Naive B cell (primary cell): ENCODE measurements around the gene SYNDIG1L. TPM values are rescaled to one million over a fixed set of nuclear protein-coding genes. Genes with fewer than 3 reads are reported as not detected.
"Not testable (repeated sequence)": the region's sequence is repeated elsewhere in the genome, so short reads cannot be mapped to it uniquely, and the experiment has no call there.

Experiments used
- ATAC-seq, 2 donors: fragments of 150-1000 bp; cut with Tn5 transposase; 2 replicates each; pipeline ENCODE4 v1.10.0; 2021; ENCODE audit warnings: low read depth in 2 of 2, mild to moderate bottlenecking in 2 of 2, moderate library complexity in 2 of 2
- DNase-seq: peaks from one replicate; pipeline ENCODE4 v3.0.0; 2022
- H3K27ac Mint-ChIP-seq, 6 donors: one replicate each; pipeline ENCODE4 v1.8.0; 2020 to 2022; ENCODE audit warnings: mild to moderate bottlenecking in 6 of 6, mixed read lengths in 6 of 6, moderate library complexity in 5 of 6, inconsistent platforms in 2 of 6
- H3K27me3 Mint-ChIP-seq, 3 donors: one replicate each; pipeline ENCODE4 v1.8.0; 2021 to 2022; ENCODE audit warnings: mixed read lengths in 3 of 3, mild to moderate bottlenecking in 1 of 3
- H3K36me3 Mint-ChIP-seq, 2 donors: one replicate each; pipeline ENCODE4 v1.8.0; 2020 to 2022; ENCODE audit warnings: mixed read lengths in 2 of 2, inconsistent platforms in 1 of 2, mild to moderate bottlenecking in 1 of 2
- H3K4me1 Mint-ChIP-seq, 3 donors: one replicate each; pipeline ENCODE4 v1.8.0; 2020 to 2022; ENCODE audit warnings: mixed read lengths in 3 of 3, inconsistent platforms in 1 of 3, mild to moderate bottlenecking in 1 of 3, moderate library complexity in 1 of 3
- H3K4me3 Mint-ChIP-seq, 8 donors: one replicate each; pipeline ENCODE4 v1.8.0; 2020 to 2022; ENCODE audit warnings: mild to moderate bottlenecking in 8 of 8, mixed read lengths in 8 of 8, moderate library complexity in 8 of 8, inconsistent platforms in 2 of 8
- H3K9me3 Mint-ChIP-seq, 7 donors: one replicate each; pipeline ENCODE4 v1.8.0; 2020 to 2022; ENCODE audit warnings: mixed read lengths in 7 of 7, mild to moderate bottlenecking in 5 of 7, inconsistent platforms in 2 of 7, moderate library complexity in 1 of 7
- polyA plus RNA-seq, 6 donors: library from polyadenylated mRNA; unstranded; fragments of 300-500 nt; fragmentation: Illumina TruSeq; gene quantifications; one replicate each; pipeline ENCODE4 v1.2.3, GENCODE V29; 2021; ENCODE audit warnings: low read depth in 6 of 6

SYNDIG1L gene
- polyA plus RNA-seq, 6 donors from 2014 or later: 0.35 TPM; not detected in 5

DNA sequence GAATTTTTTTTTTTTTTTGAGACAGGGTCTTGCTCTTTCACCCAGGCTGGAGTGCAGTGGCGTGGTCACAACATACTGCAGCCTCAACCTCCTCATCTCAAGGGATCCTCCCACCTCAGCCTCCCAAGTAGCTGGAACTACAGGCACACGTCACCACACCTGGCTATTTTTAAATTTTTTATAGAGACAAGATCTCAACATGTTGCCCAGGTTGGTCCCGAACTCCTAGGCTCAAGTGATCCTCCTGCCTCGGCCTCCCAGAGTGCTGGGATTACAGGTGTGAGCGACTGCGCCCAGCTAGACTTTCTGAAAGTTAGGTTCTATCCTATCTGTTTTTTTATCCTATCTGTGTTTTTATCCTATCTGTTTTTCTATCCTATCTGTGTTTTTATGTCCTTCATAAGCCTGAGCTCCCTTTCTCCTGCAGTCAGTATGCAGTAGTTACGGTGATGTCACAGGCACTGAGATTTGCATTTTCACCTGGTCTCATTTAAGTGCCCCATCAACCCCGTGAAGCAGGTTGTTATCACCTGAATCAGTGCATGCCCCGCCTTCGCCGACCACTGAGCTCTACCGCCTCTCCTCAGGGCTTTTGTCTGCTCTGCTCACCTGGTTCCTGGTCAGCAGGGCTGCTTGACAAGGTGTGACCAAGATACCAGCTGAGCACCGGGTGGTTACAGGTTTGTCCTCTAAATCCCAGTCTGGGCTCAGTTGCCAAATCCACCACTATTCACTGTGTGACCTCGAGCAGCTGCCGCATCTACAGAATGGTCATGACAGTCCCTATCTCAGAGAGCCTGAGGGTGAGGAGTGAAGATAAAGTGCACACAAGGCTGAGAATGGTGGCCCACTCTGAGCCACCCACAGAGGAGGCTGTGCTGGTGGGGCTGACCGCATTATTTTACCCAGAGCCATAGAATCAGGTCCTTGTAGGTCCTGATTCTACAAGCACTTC is 33.1 kb downstream of the SYNDIG1L start:
- H3K27ac Mint-ChIP-seq: no peak overlapping the region
- peaks cover 0 to 8% (median 7%) of the 10 kb centered on the region in 3 donors for H3K4me1 Mint-ChIP-seq
- no peak overlapping the region for H3K4me3 Mint-ChIP-seq
- ATAC-seq: no peak
- H3K36me3 Mint-ChIP-seq: no peaks in the 10 kb centered on the region
- H3K9me3 Mint-ChIP-seq: no peaks in the 10 kb centered on the region
- DNase-seq: no peak
- H3K27me3 Mint-ChIP-seq: peaks cover 0 to 4% (median 0%) of the 10 kb centered on the region in 3 donors

DNA sequence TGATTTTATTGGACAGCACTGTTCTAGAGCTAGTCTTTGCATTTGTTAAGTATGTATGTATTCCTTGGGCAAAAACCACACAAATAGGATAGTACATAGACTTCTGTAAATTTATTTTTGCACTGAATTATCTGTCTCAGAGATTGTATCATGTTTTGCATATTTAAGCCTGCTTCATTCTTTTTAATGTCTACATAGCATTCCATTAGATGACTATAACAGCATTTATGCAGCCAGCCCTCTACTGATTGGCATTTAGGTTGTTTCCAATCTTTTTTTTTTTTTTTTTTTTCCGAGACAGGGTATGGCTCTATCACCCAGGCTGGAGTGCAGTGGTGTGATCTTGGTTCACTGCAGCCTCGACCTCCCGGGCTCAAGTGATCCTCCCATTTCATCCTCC is 34.5 kb downstream of the SYNDIG1L start:
- H3K36me3 Mint-ChIP-seq: no peaks in the 10 kb centered on the region
- H3K9me3 Mint-ChIP-seq: no peaks in the 10 kb centered on the region
- H3K27me3 Mint-ChIP-seq: peaks cover 0 to 4% (median 0%) of the 10 kb centered on the region in 3 donors
- H3K27ac Mint-ChIP-seq: no peak overlapping the region
- DNase-seq (no peak), ATAC-seq (no peak)
- H3K4me1 Mint-ChIP-seq: peaks cover 0 to 8% (median 7%) of the 10 kb centered on the region in 3 donors
- H3K4me3 Mint-ChIP-seq: no peak overlapping the region

GRCh38 chr14:74390505-74390904 is 35.5 kb downstream of the SYNDIG1L start:
- not testable (repeated sequence) for H3K36me3 Mint-ChIP-seq, ATAC-seq, H3K27me3 Mint-ChIP-seq, H3K4me1 Mint-ChIP-seq, H3K9me3 Mint-ChIP-seq, H3K27ac Mint-ChIP-seq, DNase-seq, H3K4me3 Mint-ChIP-seq

DNA sequence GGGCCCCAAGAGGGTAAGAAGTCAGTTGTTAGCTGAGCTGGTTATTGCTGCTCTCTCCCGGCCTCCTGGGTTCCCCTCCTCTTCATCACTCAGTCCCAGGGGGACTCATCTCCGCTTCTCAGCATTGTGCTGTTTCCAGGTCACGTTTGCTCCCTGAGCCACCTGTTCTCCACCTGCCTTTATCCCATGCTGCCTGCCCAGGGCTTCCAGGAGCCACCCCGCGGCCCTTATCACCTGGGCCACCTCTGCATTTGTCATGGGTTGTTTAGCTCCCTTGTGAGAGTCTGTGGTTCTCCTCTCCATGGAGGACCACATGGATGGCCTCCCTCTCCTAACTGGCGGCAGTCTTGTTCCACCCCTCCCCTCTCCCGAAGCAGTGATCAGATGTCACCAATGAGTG is 36.0 kb downstream of the SYNDIG1L start:
- H3K4me3 Mint-ChIP-seq: no peak overlapping the region
- H3K9me3 Mint-ChIP-seq: no peaks in the 10 kb centered on the region
- ATAC-seq: no peak
- peak overlapping the region in 1 of 6 donors; percentile 13 for H3K27ac Mint-ChIP-seq
- DNase-seq: no peak
- peaks cover 0 to 4% (median 0%) of the 10 kb centered on the region in 3 donors for H3K27me3 Mint-ChIP-seq
- H3K4me1 Mint-ChIP-seq: peaks cover 0 to 8% (median 7%) of the 10 kb centered on the region in 3 donors
- no peaks in the 10 kb centered on the region for H3K36me3 Mint-ChIP-seq

DNA sequence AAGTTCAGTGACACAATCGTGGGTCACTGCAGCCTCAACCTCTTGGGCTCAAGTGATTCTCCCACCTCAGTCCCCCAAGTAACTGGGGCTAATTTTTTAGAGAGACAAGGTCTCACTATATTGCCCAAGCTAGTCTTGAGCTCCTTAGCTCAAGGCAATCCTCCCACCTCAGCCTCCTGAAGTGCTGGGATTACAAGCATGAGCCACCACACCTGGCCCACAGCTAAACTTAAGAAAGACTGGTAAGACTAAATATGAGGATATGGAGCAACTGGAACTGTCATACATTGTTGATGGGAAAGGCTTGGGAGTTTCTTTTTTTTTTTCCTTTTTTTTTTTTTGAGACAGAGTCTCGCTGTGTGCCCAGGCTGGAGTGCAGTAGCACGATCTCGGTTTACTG is 43.8 kb downstream of the SYNDIG1L start:
- no peak overlapping the region for H3K27ac Mint-ChIP-seq
- H3K9me3 Mint-ChIP-seq: no peaks in the 10 kb centered on the region
- peaks cover 0 to 4% (median 0%) of the 10 kb centered on the region in 3 donors for H3K27me3 Mint-ChIP-seq
- ATAC-seq: no peak
- no peak for DNase-seq
- H3K4me3 Mint-ChIP-seq: no peak overlapping the region
- H3K36me3 Mint-ChIP-seq: no peaks in the 10 kb centered on the region
- no peaks in the 10 kb centered on the region for H3K4me1 Mint-ChIP-seq

DNA sequence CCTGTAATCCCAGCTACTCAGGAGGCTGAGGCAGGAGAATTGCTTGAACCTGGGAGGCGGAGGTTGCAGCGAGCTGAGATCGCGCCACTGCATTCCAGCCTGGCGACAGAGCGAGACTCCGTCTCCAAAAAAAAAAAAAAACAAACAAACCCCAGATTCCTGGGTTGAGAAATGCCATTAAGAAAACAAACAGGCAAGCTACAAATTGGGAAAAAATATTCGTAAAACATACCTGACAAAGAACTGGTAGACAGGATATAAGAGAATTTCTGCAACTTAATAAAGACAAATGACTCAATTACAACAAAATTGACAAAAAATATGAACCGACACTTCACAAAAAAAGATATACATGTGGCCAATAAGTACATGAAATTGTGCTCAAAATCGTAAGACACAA is 44.4 kb downstream of the SYNDIG1L start:
- not testable (repeated sequence) for ATAC-seq, H3K4me3 Mint-ChIP-seq, H3K27me3 Mint-ChIP-seq, H3K9me3 Mint-ChIP-seq, DNase-seq, H3K36me3 Mint-ChIP-seq, H3K4me1 Mint-ChIP-seq, H3K27ac Mint-ChIP-seq

GRCh38 chr14:74380845-74381244 is 45.2 kb downstream of the SYNDIG1L start:
- H3K36me3 Mint-ChIP-seq: no peaks in the 10 kb centered on the region
- peaks cover 0 to 4% (median 0%) of the 10 kb centered on the region in 3 donors for H3K27me3 Mint-ChIP-seq
- ATAC-seq (no peak), DNase-seq (no peak)
- H3K4me3 Mint-ChIP-seq: no peak overlapping the region
- H3K27ac Mint-ChIP-seq: no peak overlapping the region
- no peaks in the 10 kb centered on the region for H3K4me1 Mint-ChIP-seq
- H3K9me3 Mint-ChIP-seq: no peaks in the 10 kb centered on the region

- Mint-ChIP-seq H3K36me3 (no peaks in the 10 kb centered on the region), H3K27ac (no peak overlapping the region), H3K4me3 (no peak overlapping the region), H3K27me3 (peaks cover 0 to 4% (median 0%) of the 10 kb centered on the region in 3 donors), H3K4me1 (no peaks in the 10 kb centered on the region), H3K9me3 (no peaks in the 10 kb centered on the region)
- DNase-seq: no peak
- ATAC-seq: no peak
These were observed 45.8 kb downstream of the SYNDIG1L start for GRCh38 chr14:74380172-74380571.

GRCh38 chr14:74377976-74378690 is 47.9 kb downstream of the SYNDIG1L start:
- Mint-ChIP-seq H3K4me3 (no peak overlapping the region), H3K27me3 (peaks cover 0 to 4% (median 0%) of the 10 kb centered on the region in 3 donors)
- no peak for ATAC-seq

GRCh38 chr14:74368441-74368840 is 57.6 kb downstream of the SYNDIG1L start:
- no peak overlapping the region for H3K4me3 Mint-ChIP-seq
- ATAC-seq (no peak), DNase-seq (no peak)
- peaks cover 0 to 12% (median 6%) of the 10 kb centered on the region in 3 donors for H3K27me3 Mint-ChIP-seq
- H3K27ac Mint-ChIP-seq: no peak overlapping the region
- no peaks in the 10 kb centered on the region for H3K36me3 Mint-ChIP-seq
- H3K9me3 Mint-ChIP-seq: no peaks in the 10 kb centered on the region
- H3K4me1 Mint-ChIP-seq: peaks cover 0 to 5% (median 4%) of the 10 kb centered on the region in 3 donors

More at GRCh38 chr14:74377976-74378690, 47.9 kb downstream of the SYNDIG1L start:
- Mint-ChIP-seq H3K9me3 (no peaks in the 10 kb centered on the region), H3K4me1 (no peaks in the 10 kb centered on the region), H3K36me3 (no peaks in the 10 kb centered on the region), H3K27ac (no peak overlapping the region)
- no peak for DNase-seq

GRCh38 chr14:74368026-74368425 is 58.0 kb downstream of the SYNDIG1L start:
- Mint-ChIP-seq H3K4me1 (peaks cover 0 to 5% (median 4%) of the 10 kb centered on the region in 3 donors), H3K36me3 (no peaks in the 10 kb centered on the region), H3K27me3 (peaks cover 0 to 12% (median 6%) of the 10 kb centered on the region in 3 donors), H3K9me3 (no peaks in the 10 kb centered on the region), H3K27ac (no peak overlapping the region), H3K4me3 (no peak overlapping the region)
- no peak for ATAC-seq
- DNase-seq: no peak

- Mint-ChIP-seq H3K36me3 (no peaks in the 10 kb centered on the region), H3K9me3 (no peaks in the 10 kb centered on the region), H3K4me1 (peaks cover 0 to 6% (median 3%) of the 10 kb centered on the region in 3 donors), H3K27me3 (peaks cover 0 to 20% (median 5%) of the 10 kb centered on the region in 3 donors), H3K27ac (no peak overlapping the region), H3K4me3 (no peak overlapping the region)
- no peak for ATAC-seq
- no peak for DNase-seq
These were observed 61.6 kb downstream of the SYNDIG1L start for GRCh38 chr14:74364271-74364880.

- no peaks in the 10 kb centered on the region for H3K36me3 Mint-ChIP-seq
- DNase-seq (peak; percentile 64), ATAC-seq (peak; percentile 61 to 69)
- H3K4me1 Mint-ChIP-seq: peaks cover 0 to 6% (median 3%) of the 10 kb centered on the region in 3 donors
- no peak overlapping the region for H3K4me3 Mint-ChIP-seq
- peaks cover 0 to 22% (median 12%) of the 10 kb centered on the region in 3 donors for H3K27me3 Mint-ChIP-seq
- no peak overlapping the region for H3K27ac Mint-ChIP-seq
- no peaks in the 10 kb centered on the region for H3K9me3 Mint-ChIP-seq
These were observed 63.6 kb downstream of the SYNDIG1L start for GRCh38 chr14:74362361-74362915.
